Loucy (cell line): ENCODE results near the gene RHOU.

Experiments used
- H2AFZ ChIP-seq: fragments of 200-600 bp; sonication (generic); 2 replicates; pipeline ENCODE4 v1.6.0; 2016; ENCODE audit warnings: antibody characterized with exemption, mild to moderate bottlenecking, low read length, moderate library complexity
- H3F3A ChIP-seq: fragments of 200-600 bp; 2 replicates; pipeline ENCODE4 v1.6.0; 2016; ENCODE audit warnings: antibody characterized with exemption, low read depth, mild to moderate bottlenecking
- H3K27me3 ChIP-seq: fragments of 200-600 bp; sonication (generic); 2 replicates; pipeline ENCODE4 v1.6.1; 2014; ENCODE audit warnings: low read length, mild to moderate bottlenecking; ENCODE audit not compliant: insufficient read depth, poor library complexity, severe bottlenecking
- H3K36me3 ChIP-seq: fragments of 200-600 bp; sonication (generic); 2 replicates; pipeline ENCODE4 v1.6.1; 2016; ENCODE audit warnings: low read length; ENCODE audit not compliant: insufficient read depth
- H3K4me1 ChIP-seq: fragments of 200-600 bp; sonication (generic); 2 replicates; pipeline ENCODE4 v1.5.1; 2014; ENCODE audit warnings: low read length, mild to moderate bottlenecking; ENCODE audit not compliant: insufficient read depth, poor library complexity, severe bottlenecking
- H3K4me2 ChIP-seq: fragments of 200-600 bp; sonication (generic); 2 replicates; pipeline ENCODE4 v1.6.0; 2014; ENCODE audit warnings: antibody characterized with exemption, low read length, low read depth, mild to moderate bottlenecking; ENCODE audit not compliant: poor library complexity, severe bottlenecking
- H3K4me3 ChIP-seq: fragments of 200-600 bp; sonication (generic); 2 replicates; pipeline ENCODE4 v1.5.1; 2014; ENCODE audit warnings: low read length, mild to moderate bottlenecking, mixed read lengths; ENCODE audit not compliant: poor library complexity, severe bottlenecking
- H3K79me2 ChIP-seq: fragments of 200-600 bp; sonication (generic); 2 replicates; pipeline ENCODE4 v1.6.1; 2014; ENCODE audit warnings: low read length; ENCODE audit not compliant: insufficient read depth
- H3K9ac ChIP-seq: fragments of 200-600 bp; sonication (generic); 2 replicates; pipeline ENCODE4 v1.6.0; 2014; ENCODE audit warnings: mild to moderate bottlenecking, low read depth, low read length, moderate library complexity; ENCODE audit not compliant: poor library complexity, severe bottlenecking
- H3K9me2 ChIP-seq: fragments of 200-600 bp; sonication (generic); replicated peaks from 2 replicates; pipeline ENCODE4 v1.6.1; 2016; ENCODE audit warnings: low read depth, low read length, mixed read lengths
- H3K9me3 ChIP-seq: fragments of 200-600 bp; sonication (generic); 2 replicates; pipeline ENCODE4 v1.6.1; 2014; ENCODE audit warnings: mild to moderate bottlenecking, antibody characterized with exemption, low read length, low read depth; ENCODE audit not compliant: insufficient read depth
- H4K20me1 ChIP-seq: fragments of 200-600 bp; sonication (generic); 2 replicates; pipeline ENCODE4 v1.6.0; 2014; ENCODE audit warnings: antibody characterized with exemption, low read length, mild to moderate bottlenecking; ENCODE audit not compliant: insufficient read depth, poor library complexity, severe bottlenecking
- EZH2phosphoT487 ChIP-seq: fragments of 200-600 bp; IDR thresholded peaks from 2 replicates; pipeline ENCODE4 v1.6.1; 2018; ENCODE audit warnings: antibody characterized with exemption, mild to moderate bottlenecking, moderate library complexity, borderline replicate concordance
- TF ChIP-seq, protein P1 (sequence below): fragments of 200-600 bp; sonication (generic); conservative IDR thresholded peaks from 2 replicates; pipeline ENCODE4 v1.5.1; 2014; ENCODE audit warnings: mild to moderate bottlenecking, antibody characterized with exemption, low read length

RHOU gene

DNA sequence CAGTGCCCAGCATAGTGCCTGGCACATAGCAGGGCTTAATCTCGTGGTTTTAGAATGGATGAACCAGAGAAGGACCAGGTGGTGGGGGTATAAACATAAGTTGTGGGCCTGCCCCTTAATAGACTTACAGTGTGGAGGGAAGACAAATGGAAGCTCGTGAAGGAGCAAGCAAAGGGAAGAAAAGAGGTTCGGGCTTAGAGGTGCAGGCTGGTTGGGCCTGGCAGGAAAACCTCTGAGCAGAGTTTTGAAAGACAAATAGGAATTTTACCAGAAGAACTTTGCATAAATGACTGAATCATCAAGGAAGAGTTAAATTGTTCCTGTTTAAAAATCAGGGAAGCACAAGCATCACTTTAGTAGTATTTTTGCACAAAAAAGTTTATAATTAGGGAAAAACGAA is 4.5 kb downstream of the RHOU start:
- H3K4me1 ChIP-seq, result peaks cover 29% of the 10 kb centered on the region
- H3K9me3 ChIP-seq, result no peaks in the 10 kb centered on the region
- H3K9me2 ChIP-seq, result no peaks in the 10 kb centered on the region
- H3K27me3 ChIP-seq, result no peaks in the 10 kb centered on the region
- no peak overlapping the region for H2AFZ ChIP-seq
- H3K9ac ChIP-seq, result no peak overlapping the region
- H3K79me2 ChIP-seq, result no peaks in the 10 kb centered on the region
- no peaks in the 10 kb centered on the region for H4K20me1 ChIP-seq
- no peak overlapping the region for H3K4me3 ChIP-seq
- no peak overlapping the region for H3K4me2 ChIP-seq
- H3K36me3 ChIP-seq, result no peaks in the 10 kb centered on the region
- TF ChIP-seq EZH2phosphoT487, result no peak
- TF ChIP-seq, protein P1, sequence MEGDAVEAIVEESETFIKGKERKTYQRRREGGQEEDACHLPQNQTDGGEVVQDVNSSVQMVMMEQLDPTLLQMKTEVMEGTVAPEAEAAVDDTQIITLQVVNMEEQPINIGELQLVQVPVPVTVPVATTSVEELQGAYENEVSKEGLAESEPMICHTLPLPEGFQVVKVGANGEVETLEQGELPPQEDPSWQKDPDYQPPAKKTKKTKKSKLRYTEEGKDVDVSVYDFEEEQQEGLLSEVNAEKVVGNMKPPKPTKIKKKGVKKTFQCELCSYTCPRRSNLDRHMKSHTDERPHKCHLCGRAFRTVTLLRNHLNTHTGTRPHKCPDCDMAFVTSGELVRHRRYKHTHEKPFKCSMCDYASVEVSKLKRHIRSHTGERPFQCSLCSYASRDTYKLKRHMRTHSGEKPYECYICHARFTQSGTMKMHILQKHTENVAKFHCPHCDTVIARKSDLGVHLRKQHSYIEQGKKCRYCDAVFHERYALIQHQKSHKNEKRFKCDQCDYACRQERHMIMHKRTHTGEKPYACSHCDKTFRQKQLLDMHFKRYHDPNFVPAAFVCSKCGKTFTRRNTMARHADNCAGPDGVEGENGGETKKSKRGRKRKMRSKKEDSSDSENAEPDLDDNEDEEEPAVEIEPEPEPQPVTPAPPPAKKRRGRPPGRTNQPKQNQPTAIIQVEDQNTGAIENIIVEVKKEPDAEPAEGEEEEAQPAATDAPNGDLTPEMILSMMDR, result no peak
- no peaks in the 10 kb centered on the region for H3F3A ChIP-seq

DNA sequence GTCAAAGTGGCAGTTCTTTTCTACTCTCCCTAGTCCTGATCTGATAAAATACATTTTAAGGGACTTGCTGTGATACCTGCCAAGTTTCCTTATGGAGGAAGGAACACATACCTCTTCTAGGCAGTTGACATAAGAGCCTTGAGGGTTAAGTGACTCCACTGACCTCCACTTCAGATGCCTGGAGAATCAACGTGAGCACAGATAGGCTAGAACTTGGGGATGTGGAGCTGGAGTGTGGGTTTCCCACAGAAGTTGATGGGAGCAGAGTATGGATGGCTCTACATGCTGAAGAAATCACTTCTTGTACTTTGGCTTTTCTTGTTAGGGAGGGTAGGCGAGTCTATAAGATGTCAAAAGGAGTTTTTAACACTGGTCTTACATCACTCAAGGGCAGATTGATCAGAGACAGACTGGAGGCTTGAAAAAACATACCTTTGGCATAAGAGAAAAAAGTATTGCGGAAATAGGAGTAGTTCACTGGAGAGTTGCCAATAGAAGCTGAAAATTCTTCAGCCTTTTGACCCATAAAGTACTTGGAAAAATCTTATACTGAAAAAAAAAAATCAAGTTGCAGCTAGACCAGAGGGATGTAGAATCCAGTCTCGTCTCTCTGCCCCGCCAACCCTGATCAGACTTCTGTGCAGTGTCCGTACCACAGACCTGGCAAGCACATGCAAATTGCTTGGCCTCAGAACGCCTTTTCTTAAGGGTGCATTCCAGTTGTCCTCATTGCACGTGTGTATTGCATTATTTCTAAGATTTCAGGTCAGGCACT is 5.5 kb downstream of the RHOU start:
- H4K20me1 ChIP-seq, result no peaks in the 10 kb centered on the region

DNA sequence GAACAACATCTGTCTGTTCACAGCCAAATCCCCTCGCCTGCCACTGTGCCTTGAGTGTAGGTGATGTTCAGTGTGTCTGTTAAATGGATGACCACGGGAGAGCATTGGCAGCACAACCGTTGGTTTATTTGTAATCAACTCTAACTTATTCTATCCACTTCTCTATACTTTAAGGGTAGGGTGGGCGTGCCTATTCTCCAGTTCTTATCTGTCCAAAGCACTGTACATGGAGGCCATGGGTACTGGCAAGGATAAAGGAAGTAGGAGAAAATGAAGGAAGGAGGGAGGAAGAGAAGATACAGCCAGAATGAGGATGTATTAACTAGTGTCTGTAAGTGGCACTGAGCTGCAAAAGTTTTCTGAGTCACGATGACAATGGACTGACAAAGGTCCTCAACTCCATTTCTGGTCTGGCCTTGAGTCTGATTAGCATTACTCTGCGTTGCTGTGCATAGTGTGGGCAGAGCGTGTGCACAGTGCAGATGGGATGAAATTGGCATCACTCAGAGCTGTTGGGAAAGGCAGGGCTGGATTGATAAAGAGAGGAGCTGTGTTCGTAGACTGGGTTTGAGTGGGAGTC is 7.1 kb downstream of the RHOU start:
- H3K9me3 ChIP-seq, result no peaks in the 10 kb centered on the region
- no peaks in the 10 kb centered on the region for H3K27me3 ChIP-seq
- H3F3A ChIP-seq, result no peaks in the 10 kb centered on the region
- H2AFZ ChIP-seq, result no peak overlapping the region
- H4K20me1 ChIP-seq, result no peaks in the 10 kb centered on the region
- no peak overlapping the region for H3K9ac ChIP-seq
- TF ChIP-seq, protein P1, result no peak
- TF ChIP-seq EZH2phosphoT487, result no peak
- peaks cover 11% of the 10 kb centered on the region for H3K4me1 ChIP-seq
- H3K79me2 ChIP-seq, result no peaks in the 10 kb centered on the region
- H3K4me2 ChIP-seq, result no peak overlapping the region
- no peaks in the 10 kb centered on the region for H3K9me2 ChIP-seq
- H3K36me3 ChIP-seq, result no peaks in the 10 kb centered on the region
- no peak overlapping the region for H3K4me3 ChIP-seq

More for the DNA sequence above, 5.5 kb downstream of the RHOU start:
- Histone ChIP-seq H3K4me1 (peaks cover 27% of the 10 kb centered on the region), H3F3A (no peaks in the 10 kb centered on the region), H3K9me3 (no peaks in the 10 kb centered on the region), H3K4me3 (no peak overlapping the region), H3K36me3 (no peaks in the 10 kb centered on the region), H2AFZ (no peak overlapping the region), H3K9me2 (no peaks in the 10 kb centered on the region), H3K9ac (no peak overlapping the region), H3K79me2 (no peaks in the 10 kb centered on the region), H3K27me3 (no peaks in the 10 kb centered on the region), H3K4me2 (no peak overlapping the region)
- TF ChIP-seq, protein P1, result no peak
- TF ChIP-seq EZH2phosphoT487, result no peak
